Measurements from ENCODE around the gene GRN.
"Not testable (repeated sequence)": the region's sequence is repeated elsewhere in the genome, so short reads cannot be mapped to it uniquely, and the experiment has no call there.

Gene GRN

DNA sequence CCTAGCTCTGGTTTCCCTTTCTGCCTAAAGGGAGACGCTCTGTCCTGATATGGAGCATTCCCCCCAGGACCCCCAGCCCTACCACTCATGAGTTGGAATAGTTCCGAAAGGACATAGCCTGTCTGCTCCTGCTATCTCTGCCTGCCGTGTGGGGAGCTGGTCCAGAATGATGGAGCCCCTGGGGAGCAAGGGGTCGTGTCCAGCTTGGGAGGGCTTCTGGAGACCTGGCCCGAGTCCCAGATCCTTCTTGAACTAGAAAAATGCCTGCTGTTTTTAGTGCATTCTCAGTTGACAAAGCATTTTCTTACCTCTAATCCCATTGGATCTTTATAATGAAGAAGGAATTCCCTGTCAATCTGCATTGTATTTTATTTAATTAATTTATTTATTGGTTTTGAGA lies 9.1 kb upstream of the GRN start:
- POLR2A ChIA-PET, result interaction anchor here (0.9 kb wide), 1 partner anchor 9 kb away, joined by 3 read pairs; the partner anchor contains the start of gene GRN
- DNase-seq (ENCODE audit: extremely low spot score), result no peak
- TF ChIP-seq SP1 (IDR thresholded peaks at IDR 0.05) (no peak), PKNOX1 (IDR thresholded peaks at IDR 0.05) (no peak)
- CTCF ChIA-PET, result interaction anchor here (0.6 to 1.0 kb wide), 2 partner anchors 10 to 24 kb away, joined by 3 to 5 read pairs; no protein-coding TSS in a partner anchor

DNA sequence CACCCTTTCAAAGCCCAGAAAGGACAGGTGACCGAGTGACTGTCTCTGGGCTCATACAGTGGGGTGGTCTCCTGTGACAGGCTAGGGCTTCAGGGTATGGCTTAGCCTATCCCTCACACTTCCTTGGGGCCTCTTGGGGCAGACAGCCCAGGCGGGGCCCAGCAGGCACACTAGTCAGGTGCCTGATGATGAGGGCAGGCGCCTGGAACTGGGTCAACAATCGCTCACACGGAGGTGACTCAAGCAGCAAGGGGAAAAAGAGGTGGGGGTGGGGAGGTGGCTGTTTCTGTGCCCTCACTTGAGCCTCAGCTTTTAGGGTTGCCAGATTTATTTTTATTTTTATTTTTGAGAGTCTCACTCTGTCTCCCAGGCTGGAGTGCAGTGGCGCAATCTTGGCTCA lies 6.4 kb upstream of the GRN start:
- no peak for TF ChIP-seq TARDBP (IDR thresholded peaks at IDR 0.05)
- TF ChIP-seq FOXA1 (IDR thresholded peaks at IDR 0.05), result no peak
- no peak for TF ChIP-seq ELF4 (IDR thresholded peaks at IDR 0.05)
- TF ChIP-seq ARNT (IDR thresholded peaks at IDR 0.05), result no peak
- TF ChIP-seq L3MBTL2 (conservative IDR thresholded peaks at IDR 0.05), result no peak
- TF ChIP-seq HDGF (IDR thresholded peaks at IDR 0.05; ENCODE audit: borderline replicate concordance), result no peak
- TF ChIP-seq BHLHE40 (IDR thresholded peaks at IDR 0.05; ENCODE audit: borderline replicate concordance), result no peak
- ChIA-PET CTCF (interaction anchor here (0.7 kb wide), 1 partner anchor 1518 kb away, joined by 7 read pairs; no protein-coding TSS in a partner anchor), POLR2A (no interaction called here)
- DNase-seq (ENCODE audit: extremely low spot score), result no peak

GRCh38 chr17:44340553-44340952 lies 4.5 kb upstream of the GRN start:
- CTCF ChIA-PET, result interaction anchor here (0.6 to 1.5 kb wide), 3 partner anchors 10 to 241 kb away, joined by 3 to 5 read pairs (median 3); no protein-coding TSS in a partner anchor
- DNase-seq (ENCODE audit: extremely low spot score); POLR2A ChIA-PET: not testable (repeated sequence)

- no peak for DNase-seq (ENCODE audit: extremely low spot score)
- CTCF ChIA-PET, result interaction anchor here (1.0 to 2.8 kb wide), 3 partner anchors 11 to 133 kb away, joined by 5 to 28 read pairs (median 5); partner anchors contain the start of gene FAM171A2
- TF ChIP-seq FOXK2 (IDR thresholded peaks at IDR 0.05) (no peak), TARDBP (IDR thresholded peaks at IDR 0.05) (no peak), ARNT (IDR thresholded peaks at IDR 0.05) (no peak), CTBP1 (IDR thresholded peaks at IDR 0.05; ENCODE audit: borderline replicate concordance) (no peak), NFRKB (IDR thresholded peaks at IDR 0.05) (no peak), SP1 (IDR thresholded peaks at IDR 0.05) (no peak), ZNF384 (IDR thresholded peaks at IDR 0.05) (no peak), BHLHE40 (IDR thresholded peaks at IDR 0.05; ENCODE audit: borderline replicate concordance) (no peak), ELF4 (IDR thresholded peaks at IDR 0.05) (no peak), FOXA1 (IDR thresholded peaks at IDR 0.05) (no peak), LEF1 (IDR thresholded peaks at IDR 0.05; ENCODE audit: borderline replicate concordance) (no peak), HDGF (IDR thresholded peaks at IDR 0.05; ENCODE audit: borderline replicate concordance) (no peak), L3MBTL2 (conservative IDR thresholded peaks at IDR 0.05) (no peak), PKNOX1 (IDR thresholded peaks at IDR 0.05) (no peak), SUZ12 (IDR thresholded peaks at IDR 0.05) (no peak)
- POLR2A ChIA-PET, result interaction anchor here (2.2 kb wide), 1 partner anchor 15 kb away, joined by 14 read pairs; no protein-coding TSS in a partner anchor
Measured at GRCh38 chr17:44343510-44344209, 1.4 kb upstream of the GRN start.

- no peak for TF ChIP-seq NFRKB (IDR thresholded peaks at IDR 0.05)
- TF ChIP-seq ELF4 (IDR thresholded peaks at IDR 0.05), result no peak
- DNase-seq (ENCODE audit: extremely low spot score), result peak; percentile 40
- POLR2A ChIA-PET, result interaction anchor here (0.6 to 2.2 kb wide), 18 partner anchors 10 to 302 kb away, joined by 3 to 14 read pairs (median 4); partner anchors contain the start of genes TMUB2 and UBTF
- CTCF ChIA-PET, result interaction anchor here (0.6 to 2.8 kb wide), 12 partner anchors 10 to 299 kb away, joined by 3 to 28 read pairs (median 3); no protein-coding TSS in a partner anchor
Measured at GRCh38 chr17:44345454-44346026, 438 bp downstream of the GRN start.

GRCh38 chr17:44346064-44346844 lies 1.2 kb downstream of the GRN start:
- POLR2A ChIA-PET, result interaction anchor here (0.6 to 2.2 kb wide), 15 partner anchors 12 to 301 kb away, joined by 3 to 14 read pairs (median 6); partner anchors contain the start of genes TMUB2 and UBTF

GRCh38 chr17:44347206-44348055 lies 2.3 kb downstream of the GRN start:
- not testable (repeated sequence) for DNase-seq (ENCODE audit: extremely low spot score)
- CTCF ChIA-PET, result interaction anchor here (0.6 to 1.2 kb wide), 2 partner anchors 16 to 206 kb away, joined by 3 to 4 read pairs; partner anchors contain the start of gene FAM171A2
- POLR2A ChIA-PET, result interaction anchor here (1.0 kb wide), 1 partner anchor 15 kb away, joined by 5 read pairs; no protein-coding TSS in a partner anchor

More at GRCh38 chr17:44346064-44346844, 1.2 kb downstream of the GRN start:
- no peak for DNase-seq (ENCODE audit: extremely low spot score)
- CTCF ChIA-PET, result interaction anchor here (0.9 to 2.8 kb wide), 10 partner anchors 11 to 298 kb away, joined by 3 to 28 read pairs (median 4); no protein-coding TSS in a partner anchor
- no peak for TF ChIP-seq L3MBTL2 (conservative IDR thresholded peaks at IDR 0.05)
- TF ChIP-seq NFRKB (IDR thresholded peaks at IDR 0.05), result no peak
- TF ChIP-seq TARDBP (IDR thresholded peaks at IDR 0.05), result no peak
- no peak for TF ChIP-seq FOXA1 (IDR thresholded peaks at IDR 0.05)
- no peak for TF ChIP-seq FOXK2 (IDR thresholded peaks at IDR 0.05)
- TF ChIP-seq HDGF (IDR thresholded peaks at IDR 0.05; ENCODE audit: borderline replicate concordance), result no peak
- no peak for TF ChIP-seq SUZ12 (IDR thresholded peaks at IDR 0.05)
- no peak for TF ChIP-seq LEF1 (IDR thresholded peaks at IDR 0.05; ENCODE audit: borderline replicate concordance)
- TF ChIP-seq ELF4 (IDR thresholded peaks at IDR 0.05), result no peak
- no peak for TF ChIP-seq FOXM1 (IDR thresholded peaks at IDR 0.05; ENCODE audit: borderline replicate concordance)
- TF ChIP-seq PKNOX1 (IDR thresholded peaks at IDR 0.05), result no peak

All from HEK293T (cell line).